ENCODE results near the gene ESPN.

ESPN gene

GRCh38 chr1:6501279-6501813 is 76.8 kb downstream of the ESPN start:
- no peak for DNase-seq

GRCh38 chr1:6502000-6502891 is 77.7 kb downstream of the ESPN start:
- no peak for DNase-seq

- DNase-seq: no peak
These were observed 79.5 kb downstream of the ESPN start for GRCh38 chr1:6503884-6504602.

DNA sequence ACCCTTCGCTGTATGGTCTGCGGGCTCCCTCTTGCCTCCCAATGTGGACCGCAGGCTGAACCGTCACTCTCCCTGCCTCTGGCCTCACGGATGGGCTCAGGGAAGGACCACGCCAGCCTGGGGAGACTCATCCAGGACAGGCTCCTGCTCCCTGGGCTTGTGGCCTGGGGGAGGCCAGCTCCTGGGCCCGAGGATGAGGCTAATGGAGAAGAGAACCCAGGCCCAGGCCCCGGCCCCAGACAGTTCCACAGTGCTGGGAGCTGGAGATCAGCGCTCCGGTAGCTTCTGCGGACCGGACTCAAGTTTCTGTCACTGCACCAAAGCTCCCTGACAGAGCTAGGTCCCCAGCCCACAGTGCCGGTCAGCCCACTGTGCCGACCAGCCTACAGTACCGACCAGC is 80.3 kb downstream of the ESPN start:
- no peak for DNase-seq

DNA sequence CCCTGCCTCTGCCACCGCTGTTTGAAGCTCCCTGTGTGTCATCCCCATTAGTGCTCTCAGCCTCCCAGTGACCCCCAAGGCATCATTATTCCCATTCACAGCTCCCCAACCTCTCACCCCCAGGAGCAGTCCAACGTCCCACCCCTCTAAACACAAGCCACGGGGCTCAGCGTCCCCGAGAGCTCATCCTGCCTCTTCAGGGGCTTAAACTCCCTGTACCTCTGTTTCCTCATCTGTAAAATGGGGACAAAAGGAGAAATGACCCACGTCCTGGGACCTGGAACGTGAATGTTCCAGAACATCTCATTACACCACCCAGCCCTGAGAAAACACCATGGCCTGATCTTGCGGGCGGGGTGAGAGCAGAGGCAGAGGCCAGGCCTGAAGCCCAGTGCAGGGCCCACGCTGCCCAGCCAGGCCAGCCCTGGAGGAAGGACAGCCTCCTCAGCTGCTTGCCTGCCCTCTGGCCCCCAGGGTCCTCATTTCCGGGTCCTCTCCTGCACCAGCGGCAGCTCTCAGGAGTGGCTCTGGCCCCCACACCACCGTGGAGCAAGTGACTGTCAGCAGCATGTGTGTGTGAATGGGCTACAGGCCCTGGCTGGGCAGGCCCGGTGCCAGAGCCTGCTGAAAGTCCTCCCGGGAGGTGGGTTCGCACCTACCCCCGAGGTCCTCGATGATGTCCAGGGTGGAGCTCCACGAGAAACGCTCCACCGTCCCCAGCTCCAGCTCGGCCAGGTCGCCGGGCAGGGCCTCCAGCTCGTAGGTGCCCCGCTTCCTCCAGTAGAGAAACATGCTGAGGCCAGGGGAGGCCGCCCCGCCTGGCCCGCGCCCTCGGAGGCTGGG is 81.0 kb downstream of the ESPN start:
- DNase-seq: no peak

- DNase-seq: no peak
These were observed 81.8 kb downstream of the ESPN start for GRCh38 chr1:6506210-6507036.

GRCh38 chr1:6507037-6507428 is 82.5 kb downstream of the ESPN start:
- no peak for DNase-seq

DNA sequence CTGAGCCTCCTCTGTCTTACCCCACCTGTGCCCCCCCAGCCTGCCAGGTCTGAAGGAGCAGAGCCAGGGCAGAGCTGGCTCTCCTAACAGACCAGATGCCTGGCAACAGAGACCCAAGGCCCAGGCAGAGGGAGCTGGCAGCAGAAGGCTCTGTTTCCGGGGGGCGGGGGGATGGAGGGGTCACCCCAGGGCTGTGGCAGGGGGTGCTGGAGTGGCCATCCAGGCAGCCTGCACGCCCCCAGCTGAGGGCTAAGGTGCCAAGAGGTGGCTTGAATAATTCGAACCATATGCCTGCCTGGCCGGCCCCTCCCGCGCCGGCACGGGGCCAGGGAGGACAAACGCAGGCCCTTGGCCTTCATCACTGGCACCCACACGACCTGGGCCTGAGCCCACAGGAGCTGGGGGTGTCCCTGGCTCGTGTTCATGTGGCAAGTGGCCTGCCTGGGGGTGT is 82.9 kb downstream of the ESPN start:
- DNase-seq: no peak

DNA sequence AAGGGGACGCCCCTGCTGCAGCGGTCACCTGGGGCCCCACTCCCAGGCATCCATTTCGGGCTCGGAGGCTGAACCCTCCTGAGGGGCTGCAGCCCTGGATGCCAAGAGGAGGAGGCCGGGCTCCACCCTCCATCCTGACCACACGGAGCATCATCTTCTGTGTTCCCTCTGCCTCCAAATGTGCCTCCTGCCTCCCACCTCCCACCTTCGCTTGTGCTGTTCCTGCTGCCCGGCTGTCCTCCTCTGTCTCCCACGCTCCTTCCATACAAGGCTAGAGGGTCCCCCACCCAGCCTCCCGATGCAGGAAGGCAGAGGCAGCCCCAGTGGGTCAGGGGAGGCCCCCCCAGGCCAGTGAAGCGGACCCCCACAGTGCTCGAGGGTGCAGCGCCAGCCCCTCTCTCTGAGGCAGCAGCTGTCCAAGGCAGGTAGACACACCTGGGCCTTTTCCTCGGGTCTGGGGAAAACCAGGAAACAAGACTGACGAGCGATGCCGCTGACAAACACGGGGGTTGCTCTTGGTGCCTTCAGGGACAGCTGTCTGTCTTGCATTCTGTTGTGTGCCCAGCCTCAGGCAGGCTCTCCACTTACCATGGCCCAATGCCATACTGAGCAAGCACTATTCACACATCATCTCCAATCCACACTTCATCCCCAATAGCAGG is 83.7 kb downstream of the ESPN start:
- no peak for DNase-seq

DNA sequence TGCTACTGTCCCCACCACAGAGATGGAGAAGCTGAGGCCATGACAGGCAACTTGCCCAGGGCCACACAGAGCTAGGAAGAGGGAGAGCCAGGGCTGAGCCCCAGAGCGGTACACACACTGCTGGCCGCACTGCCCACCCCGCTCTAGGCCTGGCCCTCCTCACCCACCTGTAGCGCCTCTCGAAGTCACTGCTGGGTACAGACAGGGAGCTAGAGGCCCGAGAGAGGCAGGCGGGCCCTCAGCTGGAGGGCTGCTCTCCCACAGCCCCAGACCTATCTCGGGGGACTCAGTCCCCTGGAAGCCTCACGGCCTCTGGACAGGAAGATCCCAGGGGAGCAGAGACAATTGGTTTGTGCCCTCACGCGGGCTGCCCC is 84.2 kb downstream of the ESPN start:
- no peak for DNase-seq

GRCh38 chr1:6509220-6509918 is 84.8 kb downstream of the ESPN start:
- no peak for DNase-seq

GRCh38 chr1:6509919-6510291 is 85.3 kb downstream of the ESPN start:
- no peak for DNase-seq

DNA sequence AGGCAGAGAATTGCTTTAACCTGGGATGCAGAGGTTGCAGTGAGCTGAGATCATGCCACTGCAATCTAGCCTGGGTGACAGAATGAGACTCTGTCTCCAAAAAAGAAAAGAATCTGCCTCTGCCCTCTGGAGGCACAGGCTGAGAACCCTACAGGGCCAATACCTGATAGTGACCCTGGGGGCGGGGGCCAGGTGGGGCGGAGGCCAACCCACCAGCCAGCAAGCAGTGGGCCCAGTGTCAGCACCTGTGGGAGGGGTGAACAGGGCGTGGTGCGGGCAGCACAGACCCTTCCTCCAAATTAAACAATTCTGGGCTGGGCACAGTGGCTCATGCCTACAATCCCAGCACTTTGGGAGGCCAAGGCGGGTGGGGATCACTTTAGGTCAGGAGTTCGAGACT is 85.9 kb downstream of the ESPN start:
- DNase-seq: no peak
